Esophagus squamous epithelium (tissue), 5 donors: Measurements from ENCODE around the gene MIEF2. TPM values are rescaled to one million over a fixed set of nuclear protein-coding genes. Genes with fewer than 3 reads are reported as not detected.
A peak's percentile ranks its signal among the peaks of the same experiment; 100 is the strongest.

ENCODE experiments used
- DNase-seq: peaks from one replicate; lab custom pipeline; 2025; lab: John Stamatoyannopoulos, UW
- H3K27ac ChIP-seq, 4 donors: fragments of 200-600 bp; sonication (generic); one replicate each; pipeline ENCODE4 v1.5.1; 2016 to 2019; ENCODE audit warnings: mild to moderate bottlenecking in 1 of 4
- H3K27me3 ChIP-seq, 4 donors: fragments of 200-600 bp; sonication (generic); 1 replicate in 3 of 4; 2 replicates in 1 of 4; pipeline versions ENCODE4 v1.5.1 to v1.6.0; 2017 to 2021; ENCODE audit warnings: antibody characterized with exemption in 1 of 4
- H3K36me3 ChIP-seq, 3 donors: fragments of 200-600 bp; sonication (generic); one replicate each; pipeline ENCODE4 v1.5.1; 2016 to 2019
- H3K4me1 ChIP-seq, 3 donors: fragments of 200-600 bp; sonication (generic); one replicate each; pipeline ENCODE4 v1.5.1; 2017 to 2019
- H3K4me3 ChIP-seq, 4 donors: fragments of 200-600 bp; sonication (generic); 1 replicate in 3 of 4; 2 replicates in 1 of 4; pipeline ENCODE4 v1.5.1; 2016 to 2019; ENCODE audit warnings: mild to moderate bottlenecking in 2 of 4, moderate library complexity in 1 of 4
- H3K9me3 ChIP-seq, 3 donors: fragments of 200-600 bp; sonication (generic); one replicate each; pipeline ENCODE4 v1.5.1; 2016 to 2019
- POLR2A ChIP-seq, 4 donors: fragments of 450-650 bp; IDR thresholded peaks; one replicate each; pipeline ENCODE4 v1.6.1; 2017; ENCODE audit warnings: antibody characterized with exemption in 4 of 4, mild to moderate bottlenecking in 4 of 4, moderate library complexity in 3 of 4
- WGBS, 2 donors: methylation state at CpG; one replicate each; pipeline ENCODE4 v1.1.5; 2018; 5-methylcytosine and 5-hydroxymethylcytosine counted together
- intact Hi-C: fragments of 100-400 bp; cut with DNase I; formaldehyde crosslinking; loops from one replicate; pipeline ENCODE4 v1.15.0; 2022
- total RNA-seq, 4 donors: library from RNA; depleted of rRNA; stranded (reverse); fragments of >200 nt; gene quantifications; one replicate each; pipeline ENCODE4 v1.1.0, GENCODE V29; 2016
- TF ChIP-seq, protein P1 (sequence below), 6 experiments: fragments of 450-650 bp in 4 of 6; fragments of 200-600 bp in 2 of 6; sonication (generic) in 2 of 6; IDR thresholded peaks; one replicate each; pipeline ENCODE4 v1.5.1; 2016 to 2019; ENCODE audit warnings: antibody characterized with exemption in 6 of 6, mild to moderate bottlenecking in 4 of 6, moderate library complexity in 4 of 6
- donor health status: DM: yes; HTN: yes; CAD: no.

The MIEF2 gene
- total RNA-seq, 4 donors from 2014 or later: 5.5 to 16.1 (median 8.9) TPM

DNA sequence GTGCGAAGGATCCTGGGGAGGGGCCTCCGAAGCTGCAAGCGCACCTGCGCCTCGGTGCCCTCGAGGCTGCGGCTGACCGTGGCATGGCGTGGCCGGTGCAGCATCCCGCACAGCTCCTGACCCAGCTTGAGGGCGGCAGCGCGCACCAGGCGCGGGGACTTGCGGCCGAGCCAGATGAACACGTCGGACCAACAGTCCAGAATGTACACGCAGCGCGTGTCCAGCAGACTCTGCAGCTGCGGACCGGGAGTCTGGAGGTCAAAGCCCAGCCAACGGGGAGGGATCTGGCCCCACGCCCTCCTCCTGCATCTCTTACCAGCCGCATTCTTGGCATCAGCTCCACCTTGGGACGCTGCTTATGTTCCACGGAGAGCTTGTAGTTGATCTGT lies 12.9 kb upstream of the MIEF2 start:
- Histone ChIP-seq H3K9me3 (no peaks in the 10 kb centered on the region), H3K36me3 (peaks cover 34 to 98% (median 39%) of the 10 kb centered on the region in 3 donors), H3K27ac (peak overlapping the region; percentile 62 to 81 (median 67)), H3K27me3 (no peaks in the 10 kb centered on the region), H3K4me3 (peak overlapping the region in 1 of 4 donors; percentile 30), H3K4me1 (peaks cover 20 to 84% (median 26%) of the 10 kb centered on the region in 3 donors)
- intact Hi-C loops: no loop called here
- TF ChIP-seq POLR2A (IDR thresholded peaks at IDR 0.05): no peak
- TF ChIP-seq, protein P1, sequence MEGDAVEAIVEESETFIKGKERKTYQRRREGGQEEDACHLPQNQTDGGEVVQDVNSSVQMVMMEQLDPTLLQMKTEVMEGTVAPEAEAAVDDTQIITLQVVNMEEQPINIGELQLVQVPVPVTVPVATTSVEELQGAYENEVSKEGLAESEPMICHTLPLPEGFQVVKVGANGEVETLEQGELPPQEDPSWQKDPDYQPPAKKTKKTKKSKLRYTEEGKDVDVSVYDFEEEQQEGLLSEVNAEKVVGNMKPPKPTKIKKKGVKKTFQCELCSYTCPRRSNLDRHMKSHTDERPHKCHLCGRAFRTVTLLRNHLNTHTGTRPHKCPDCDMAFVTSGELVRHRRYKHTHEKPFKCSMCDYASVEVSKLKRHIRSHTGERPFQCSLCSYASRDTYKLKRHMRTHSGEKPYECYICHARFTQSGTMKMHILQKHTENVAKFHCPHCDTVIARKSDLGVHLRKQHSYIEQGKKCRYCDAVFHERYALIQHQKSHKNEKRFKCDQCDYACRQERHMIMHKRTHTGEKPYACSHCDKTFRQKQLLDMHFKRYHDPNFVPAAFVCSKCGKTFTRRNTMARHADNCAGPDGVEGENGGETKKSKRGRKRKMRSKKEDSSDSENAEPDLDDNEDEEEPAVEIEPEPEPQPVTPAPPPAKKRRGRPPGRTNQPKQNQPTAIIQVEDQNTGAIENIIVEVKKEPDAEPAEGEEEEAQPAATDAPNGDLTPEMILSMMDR (IDR thresholded peaks at IDR 0.05): no peak
- 38% methylated on average over 6 to 15 of the region's 30 CpGs for WGBS, 2 donors
- no peak for DNase-seq

DNA sequence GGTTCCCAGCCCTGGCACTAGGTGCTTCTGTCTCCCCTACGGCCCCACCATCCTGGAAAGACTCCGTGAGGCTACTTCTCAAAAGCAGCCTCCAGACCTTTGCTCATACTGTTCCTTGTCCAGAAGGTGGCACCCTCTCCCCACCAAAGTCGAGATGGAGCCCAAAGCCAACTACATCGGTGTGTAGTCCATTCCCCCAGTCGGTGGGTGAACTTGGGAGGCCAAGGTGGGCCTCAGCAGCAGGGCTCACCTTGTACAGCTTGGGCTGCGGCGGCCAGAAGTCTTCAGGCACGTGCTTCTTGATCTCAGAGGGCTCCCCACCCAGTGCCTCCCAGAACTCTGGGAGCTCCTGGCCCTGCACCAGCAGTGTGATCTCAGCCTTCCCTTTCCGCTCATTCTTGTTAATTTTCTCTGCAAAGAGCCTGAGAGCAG lies 12.1 kb upstream of the MIEF2 start:
- intact Hi-C loops: no loop called here
- Histone ChIP-seq H3K36me3 (peaks cover 34 to 98% (median 46%) of the 10 kb centered on the region in 3 donors), H3K9me3 (no peaks in the 10 kb centered on the region), H3K27me3 (no peaks in the 10 kb centered on the region), H3K4me1 (peaks cover 20 to 83% (median 26%) of the 10 kb centered on the region in 3 donors), H3K4me3 (no peak overlapping the region), H3K27ac (peak overlapping the region; percentile 62 to 81 (median 67))
- no peak for TF ChIP-seq POLR2A (IDR thresholded peaks at IDR 0.05)
- TF ChIP-seq, protein P1 (IDR thresholded peaks at IDR 0.05): peak in 5 of 6 experiments; percentile 59 to 80 (median 66)
- 17 to 31% methylated on average over 8 to 9 of the region's 9 CpGs for WGBS, 2 donors
- no peak for DNase-seq

DNA sequence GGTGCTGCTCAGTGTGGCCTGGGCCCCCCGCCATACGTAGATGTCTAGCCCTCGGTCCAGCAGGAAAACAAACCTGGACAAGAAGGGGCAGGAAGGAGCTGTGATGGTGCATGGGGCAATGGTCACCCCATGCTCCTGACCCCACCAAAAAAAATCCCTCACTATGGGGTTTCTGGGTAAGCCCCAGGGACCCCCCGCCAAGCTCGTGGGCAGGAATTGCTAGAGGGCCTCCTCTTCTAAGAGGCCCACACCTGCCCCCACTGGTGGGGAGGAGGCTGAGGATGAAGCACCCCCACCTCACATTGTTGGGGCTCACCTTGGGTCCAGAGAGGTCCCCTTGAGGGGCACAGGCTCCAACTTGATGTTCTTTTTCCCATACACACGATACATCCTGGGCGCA lies 11.7 kb upstream of the MIEF2 start:
- TF ChIP-seq, protein P1 (IDR thresholded peaks at IDR 0.05): no peak
- no peak for TF ChIP-seq POLR2A (IDR thresholded peaks at IDR 0.05)
- peak overlapping the region; percentile 62 to 81 (median 67) for H3K27ac ChIP-seq

DNA sequence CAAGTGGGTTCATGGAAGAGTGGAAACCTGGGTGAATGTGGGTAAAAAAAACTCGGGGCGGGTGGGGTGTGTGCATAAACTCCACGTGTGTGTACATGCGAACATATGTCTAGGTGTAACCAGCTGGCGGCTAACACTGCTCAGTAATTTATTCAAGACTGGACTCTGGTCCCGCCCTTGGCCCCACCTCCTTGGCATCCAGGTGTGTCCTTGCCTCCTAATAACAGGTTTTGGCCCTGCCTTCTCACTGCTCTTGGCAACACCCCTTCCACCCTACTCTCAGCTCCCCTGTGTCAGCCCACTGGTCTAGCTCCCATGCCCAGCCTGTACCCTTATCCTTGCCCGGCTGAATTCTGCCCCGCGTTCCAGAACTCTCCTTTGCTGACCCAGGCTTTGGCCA lies 10.2 kb upstream of the MIEF2 start:
- DNase-seq: no peak
- peaks cover 47 to 98% (median 65%) of the 10 kb centered on the region in 3 donors for H3K36me3 ChIP-seq
- intact Hi-C loops: no loop called here
- no peak for TF ChIP-seq POLR2A (IDR thresholded peaks at IDR 0.05)
- TF ChIP-seq, protein P1 (IDR thresholded peaks at IDR 0.05): no peak
- peaks cover 20 to 67% (median 26%) of the 10 kb centered on the region in 3 donors for H3K4me1 ChIP-seq
- WGBS, 2 donors: 48 to 59% methylated on average over 9 of the region's 9 CpGs
- H3K27ac ChIP-seq: peak overlapping the region in 1 of 4 donors; percentile 34
- H3K27me3 ChIP-seq: no peaks in the 10 kb centered on the region
- H3K9me3 ChIP-seq: no peaks in the 10 kb centered on the region
- H3K4me3 ChIP-seq: no peak overlapping the region

More for the DNA sequence above, 11.7 kb upstream of the MIEF2 start:
- Histone ChIP-seq H3K27me3 (no peaks in the 10 kb centered on the region), H3K4me3 (no peak overlapping the region), H3K4me1 (peaks cover 20 to 81% (median 26%) of the 10 kb centered on the region in 3 donors), H3K36me3 (peaks cover 38 to 98% (median 51%) of the 10 kb centered on the region in 3 donors), H3K9me3 (no peaks in the 10 kb centered on the region)
- WGBS, 2 donors: 94 to 95% methylated on average over 2 to 3 of the region's 7 CpGs
- DNase-seq: no peak
- intact Hi-C loops: no loop called here

DNA sequence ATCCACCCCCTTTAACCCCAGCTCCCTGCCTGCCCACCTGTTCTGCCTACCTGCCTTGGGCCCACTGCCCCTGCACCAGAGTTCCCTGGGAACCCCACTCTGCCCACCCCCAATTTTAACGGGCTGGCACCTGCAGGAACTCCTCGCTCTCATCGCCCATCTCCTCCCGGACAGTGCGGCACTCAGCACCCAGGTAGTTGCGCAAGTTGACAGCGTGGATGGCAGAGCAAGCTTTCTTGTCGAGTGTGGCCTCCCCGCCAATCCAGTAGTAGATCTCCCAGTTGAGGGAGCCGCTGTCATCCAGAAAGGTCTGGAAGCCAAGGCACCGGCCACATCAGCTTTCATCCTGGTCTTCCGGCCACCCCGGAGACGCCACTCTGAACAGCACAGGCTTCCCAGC lies 9.8 kb upstream of the MIEF2 start:
- Histone ChIP-seq H3K9me3 (no peaks in the 10 kb centered on the region), H3K4me3 (no peak overlapping the region), H3K27me3 (no peaks in the 10 kb centered on the region), H3K27ac (peak overlapping the region in 1 of 4 donors; percentile 34), H3K4me1 (peaks cover 20 to 62% (median 26%) of the 10 kb centered on the region in 3 donors), H3K36me3 (peaks cover 45 to 98% (median 67%) of the 10 kb centered on the region in 3 donors)
- WGBS, 2 donors: 89 to 92% methylated on average over 2 to 11 of the region's 14 CpGs
- TF ChIP-seq, protein P1 (IDR thresholded peaks at IDR 0.05): no peak
- no peak for TF ChIP-seq POLR2A (IDR thresholded peaks at IDR 0.05)
- intact Hi-C loops: no loop called here
- no peak for DNase-seq
